ENCODE results near the gene HES2. TPM values are rescaled to one million over a fixed set of nuclear protein-coding genes. Genes with fewer than 3 reads are reported as not detected.
A peak's percentile ranks its signal among the peaks of the same experiment; 100 is the strongest.

HES2 gene
- total and polyA plus RNA-seq, 9 of the 15 experiments (the other 6 are each of a cell fraction or from before 2014, with no cell fraction given), result 0.05 to 0.18 (median 0.07) TPM; not detected in 4

GRCh38 chr1:6396998-6397397 lies 22.7 kb downstream of the HES2 start:
- intact Hi-C loops (cut with micrococcal nuclease) (no loop called here), in situ Hi-C loops (cut with MboI) (no loop called here)
- DNase-seq (ENCODE audit: extremely low read depth in 1 of 4, low spot score in 3 of 4) (no peak), FAIRE-seq (no peak), ATAC-seq (no peak)
- Histone ChIP-seq H3K9ac (ENCODE audit: insufficient read depth in 1 of 2, low read depth in 2 of 2, low read length in 2 of 2) (no peak overlapping the region), H3K4me1 (replicated peaks in 1 of 2; ENCODE audit: control insufficient read depth in 2 of 2, insufficient read depth in 2 of 2, low read length in 2 of 2) (peaks cover 11 to 23% of the 10 kb centered on the region in 2 experiments), H3K9me1 (ENCODE audit: control insufficient read depth, insufficient read depth, low read length) (no peaks in the 10 kb centered on the region), H3K4me2 (ENCODE audit: insufficient read depth, low read length) (no peak overlapping the region), H3K27ac (ENCODE audit: extremely low read depth, low read depth, low read length) (no peak overlapping the region), H3K27me3 (ENCODE audit: control insufficient read depth in 2 of 2, insufficient read depth in 2 of 2, low read length in 2 of 2) (no peaks in the 10 kb centered on the region; a peak in 2 of 5 replicates), H3K79me2 (ENCODE audit: control insufficient read depth, insufficient read depth, low read length) (peaks cover 14% of the 10 kb centered on the region), H3K36me3 (ENCODE audit: control insufficient read depth, insufficient read depth, low read length) (no peaks in the 10 kb centered on the region), H4K20me1 (replicated peaks; ENCODE audit: control insufficient read depth, insufficient read depth, low read length) (peaks cover 6% of the 10 kb centered on the region), H3K4me3 (no peak overlapping the region), H2AFZ (ENCODE audit: low read depth, low read length) (no peak overlapping the region), H3K9me3 (replicated peaks; ENCODE audit: control insufficient read depth, insufficient read depth, low read depth, low read length) (no peaks in the 10 kb centered on the region)
- BruUV-seq (replicated peaks), result no TSS peak
- ChIA-PET CTCF (ENCODE audit: low intra/inter-chr PET ratio) (interaction anchor here (0.6 to 1.6 kb wide), 3 partner anchors 34 to 49 kb away, joined by 3 to 6 read pairs (median 4); no protein-coding TSS in a partner anchor), POLR2A (interaction anchor here (1.0 kb wide), 1 partner anchor 157 kb away, joined by 3 read pairs; the partner anchor contains the start of gene NOL9)
- TF ChIP-seq KLF13 (tag; IDR thresholded peaks at IDR 0.05; ENCODE audit: borderline replicate concordance, low read depth) (no peak), RAD21 (CRISPR knock-in tag; conservative IDR thresholded peaks at IDR 0.05 in 1 of 2, IDR thresholded peaks at IDR 0.05 in 1 of 2) (peak in 1 of 2 experiments; percentile 45; a peak in 2 of 4 replicates), ZNF384 (IDR thresholded peaks at IDR 0.05; ENCODE audit: low read depth, low read length) (peak; percentile 72), JUND (IDR thresholded peaks at IDR 0.05; ENCODE audit: borderline replicate concordance, low read depth, low read length) (no peak), JUND (tag; IDR thresholded peaks at IDR 0.05; ENCODE audit: borderline replicate concordance, low read depth, low read length) (no peak)
- TF ChIP-seq, protein P1, sequence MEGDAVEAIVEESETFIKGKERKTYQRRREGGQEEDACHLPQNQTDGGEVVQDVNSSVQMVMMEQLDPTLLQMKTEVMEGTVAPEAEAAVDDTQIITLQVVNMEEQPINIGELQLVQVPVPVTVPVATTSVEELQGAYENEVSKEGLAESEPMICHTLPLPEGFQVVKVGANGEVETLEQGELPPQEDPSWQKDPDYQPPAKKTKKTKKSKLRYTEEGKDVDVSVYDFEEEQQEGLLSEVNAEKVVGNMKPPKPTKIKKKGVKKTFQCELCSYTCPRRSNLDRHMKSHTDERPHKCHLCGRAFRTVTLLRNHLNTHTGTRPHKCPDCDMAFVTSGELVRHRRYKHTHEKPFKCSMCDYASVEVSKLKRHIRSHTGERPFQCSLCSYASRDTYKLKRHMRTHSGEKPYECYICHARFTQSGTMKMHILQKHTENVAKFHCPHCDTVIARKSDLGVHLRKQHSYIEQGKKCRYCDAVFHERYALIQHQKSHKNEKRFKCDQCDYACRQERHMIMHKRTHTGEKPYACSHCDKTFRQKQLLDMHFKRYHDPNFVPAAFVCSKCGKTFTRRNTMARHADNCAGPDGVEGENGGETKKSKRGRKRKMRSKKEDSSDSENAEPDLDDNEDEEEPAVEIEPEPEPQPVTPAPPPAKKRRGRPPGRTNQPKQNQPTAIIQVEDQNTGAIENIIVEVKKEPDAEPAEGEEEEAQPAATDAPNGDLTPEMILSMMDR (IDR thresholded peaks at IDR 0.05 in 2 of 3, conservative IDR thresholded peaks at IDR 0.05 in 1 of 3; ENCODE audit: insufficient read depth in 2 of 3, low read depth in 1 of 3, low read length in 3 of 3), result peak; percentile 22 to 44 (median 29); a peak in 4 of 6 replicates
- TF ChIP-seq, protein P2, sequence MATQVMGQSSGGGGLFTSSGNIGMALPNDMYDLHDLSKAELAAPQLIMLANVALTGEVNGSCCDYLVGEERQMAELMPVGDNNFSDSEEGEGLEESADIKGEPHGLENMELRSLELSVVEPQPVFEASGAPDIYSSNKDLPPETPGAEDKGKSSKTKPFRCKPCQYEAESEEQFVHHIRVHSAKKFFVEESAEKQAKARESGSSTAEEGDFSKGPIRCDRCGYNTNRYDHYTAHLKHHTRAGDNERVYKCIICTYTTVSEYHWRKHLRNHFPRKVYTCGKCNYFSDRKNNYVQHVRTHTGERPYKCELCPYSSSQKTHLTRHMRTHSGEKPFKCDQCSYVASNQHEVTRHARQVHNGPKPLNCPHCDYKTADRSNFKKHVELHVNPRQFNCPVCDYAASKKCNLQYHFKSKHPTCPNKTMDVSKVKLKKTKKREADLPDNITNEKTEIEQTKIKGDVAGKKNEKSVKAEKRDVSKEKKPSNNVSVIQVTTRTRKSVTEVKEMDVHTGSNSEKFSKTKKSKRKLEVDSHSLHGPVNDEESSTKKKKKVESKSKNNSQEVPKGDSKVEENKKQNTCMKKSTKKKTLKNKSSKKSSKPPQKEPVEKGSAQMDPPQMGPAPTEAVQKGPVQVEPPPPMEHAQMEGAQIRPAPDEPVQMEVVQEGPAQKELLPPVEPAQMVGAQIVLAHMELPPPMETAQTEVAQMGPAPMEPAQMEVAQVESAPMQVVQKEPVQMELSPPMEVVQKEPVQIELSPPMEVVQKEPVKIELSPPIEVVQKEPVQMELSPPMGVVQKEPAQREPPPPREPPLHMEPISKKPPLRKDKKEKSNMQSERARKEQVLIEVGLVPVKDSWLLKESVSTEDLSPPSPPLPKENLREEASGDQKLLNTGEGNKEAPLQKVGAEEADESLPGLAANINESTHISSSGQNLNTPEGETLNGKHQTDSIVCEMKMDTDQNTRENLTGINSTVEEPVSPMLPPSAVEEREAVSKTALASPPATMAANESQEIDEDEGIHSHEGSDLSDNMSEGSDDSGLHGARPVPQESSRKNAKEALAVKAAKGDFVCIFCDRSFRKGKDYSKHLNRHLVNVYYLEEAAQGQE (IDR thresholded peaks at IDR 0.05; ENCODE audit: borderline replicate concordance), result peak; percentile 35; the same call in 1 of the 2 replicates
- TF ChIP-seq, protein P2 (CRISPR knock-in tag; IDR thresholded peaks at IDR 0.05; ENCODE audit: low read depth), result no peak

Measured in K562 (cell line).